Mucosa of stomach (tissue), 1 donor: ENCODE data around the gene SORT1.
A peak's percentile ranks its signal among the peaks of the same experiment; 100 is the strongest.
"Not testable (repeated sequence)": the region's sequence is repeated elsewhere in the genome, so short reads cannot be mapped to it uniquely, and the experiment has no call there.

Experiments
- H3K27me3 ChIP-seq: one replicate; pipeline ENCODE4 v1.7.0; 2013; ENCODE audit warnings: mild to moderate bottlenecking, low read length; ENCODE audit not compliant: control insufficient read depth, insufficient read depth
- H3K36me3 ChIP-seq: one replicate; pipeline ENCODE4 v1.7.0; 2013; ENCODE audit warnings: low read length; ENCODE audit not compliant: control insufficient read depth, insufficient read depth
- H3K4me1 ChIP-seq: one replicate; pipeline ENCODE4 v1.7.0; 2013; ENCODE audit warnings: mild to moderate bottlenecking, low read length; ENCODE audit not compliant: control insufficient read depth, insufficient read depth
- H3K4me3 ChIP-seq: one replicate; pipeline ENCODE4 v1.7.0; 2013; ENCODE audit warnings: low read length
- H3K9ac ChIP-seq: one replicate; pipeline ENCODE4 v1.7.0; 2013; ENCODE audit warnings: mild to moderate bottlenecking, low read length, moderate library complexity
- H3K9me3 ChIP-seq: one replicate; pipeline ENCODE4 v1.7.0; 2013; ENCODE audit warnings: mild to moderate bottlenecking, low read length, moderate library complexity; ENCODE audit not compliant: control insufficient read depth
- donor health status: Pancreatic carcinoma.

SORT1 gene

GRCh38 chr1:109395602-109396512 lies 1.9 kb downstream of the SORT1 start:
- peak overlapping the region; percentile 64 for H3K9ac ChIP-seq
- no peaks in the 10 kb centered on the region for H3K36me3 ChIP-seq
- no peaks in the 10 kb centered on the region for H3K9me3 ChIP-seq
- H3K27me3 ChIP-seq: no peaks in the 10 kb centered on the region
- H3K4me3 ChIP-seq: no peak overlapping the region
- peaks cover 56% of the 10 kb centered on the region for H3K4me1 ChIP-seq

GRCh38 chr1:109395282-109395599 lies 2.5 kb downstream of the SORT1 start:
- H3K9ac ChIP-seq: not testable (repeated sequence)

GRCh38 chr1:109394591-109395281 lies 3.0 kb downstream of the SORT1 start:
- Histone ChIP-seq H3K36me3 (no peaks in the 10 kb centered on the region), H3K9ac (no peak overlapping the region), H3K4me1 (peaks cover 58% of the 10 kb centered on the region), H3K9me3 (no peaks in the 10 kb centered on the region), H3K27me3 (no peaks in the 10 kb centered on the region), H3K4me3 (no peak overlapping the region)

More at GRCh38 chr1:109395282-109395599, 2.5 kb downstream of the SORT1 start:
- H3K27me3 ChIP-seq, H3K36me3 ChIP-seq, H3K9me3 ChIP-seq, H3K4me3 ChIP-seq: not testable (repeated sequence)
- H3K4me1 ChIP-seq: peaks cover 58% of the 10 kb centered on the region

GRCh38 chr1:109393617-109394233 lies 4.0 kb downstream of the SORT1 start:
- Histone ChIP-seq H3K27me3 (no peaks in the 10 kb centered on the region), H3K9ac (peak overlapping the region; percentile 42), H3K9me3 (no peaks in the 10 kb centered on the region), H3K4me3 (no peak overlapping the region), H3K4me1 (peaks cover 56% of the 10 kb centered on the region), H3K36me3 (no peaks in the 10 kb centered on the region)

GRCh38 chr1:109392788-109393616 lies 4.7 kb downstream of the SORT1 start:
- Histone ChIP-seq H3K9me3 (no peaks in the 10 kb centered on the region), H3K4me1 (peaks cover 50% of the 10 kb centered on the region), H3K9ac (peak overlapping the region; percentile 42), H3K27me3 (no peaks in the 10 kb centered on the region), H3K4me3 (no peak overlapping the region), H3K36me3 (no peaks in the 10 kb centered on the region)

GRCh38 chr1:109392037-109392787 lies 5.5 kb downstream of the SORT1 start:
- peaks cover 50% of the 10 kb centered on the region for H3K4me1 ChIP-seq
- peak overlapping the region; percentile 42 for H3K9ac ChIP-seq
- H3K4me3 ChIP-seq: no peak overlapping the region
- no peaks in the 10 kb centered on the region for H3K36me3 ChIP-seq
- no peaks in the 10 kb centered on the region for H3K27me3 ChIP-seq
- H3K9me3 ChIP-seq: no peaks in the 10 kb centered on the region

- no peaks in the 10 kb centered on the region for H3K27me3 ChIP-seq
- no peaks in the 10 kb centered on the region for H3K9me3 ChIP-seq
- no peak overlapping the region for H3K4me3 ChIP-seq
- H3K36me3 ChIP-seq: no peaks in the 10 kb centered on the region
- peaks cover 47% of the 10 kb centered on the region for H3K4me1 ChIP-seq
- no peak overlapping the region for H3K9ac ChIP-seq
These were observed 6.1 kb downstream of the SORT1 start for GRCh38 chr1:109391626-109392025.

GRCh38 chr1:109391157-109391556 lies 6.6 kb downstream of the SORT1 start:
- no peaks in the 10 kb centered on the region for H3K36me3 ChIP-seq
- H3K4me1 ChIP-seq: peaks cover 42% of the 10 kb centered on the region
- H3K9ac ChIP-seq: no peak overlapping the region
- H3K27me3 ChIP-seq: no peaks in the 10 kb centered on the region
- H3K4me3 ChIP-seq: no peak overlapping the region
- H3K9me3 ChIP-seq: no peaks in the 10 kb centered on the region

- H3K9me3 ChIP-seq: no peaks in the 10 kb centered on the region
- H3K4me3 ChIP-seq: no peak overlapping the region
- H3K27me3 ChIP-seq: no peaks in the 10 kb centered on the region
- H3K4me1 ChIP-seq: peaks cover 33% of the 10 kb centered on the region
- H3K36me3 ChIP-seq: no peaks in the 10 kb centered on the region
- no peak overlapping the region for H3K9ac ChIP-seq
These were observed 7.9 kb downstream of the SORT1 start for GRCh38 chr1:109389638-109390341.

GRCh38 chr1:109388884-109389637 lies 8.7 kb downstream of the SORT1 start:
- no peaks in the 10 kb centered on the region for H3K36me3 ChIP-seq
- no peaks in the 10 kb centered on the region for H3K9me3 ChIP-seq
- H3K9ac ChIP-seq: no peak overlapping the region
- H3K27me3 ChIP-seq: no peaks in the 10 kb centered on the region
- no peak overlapping the region for H3K4me3 ChIP-seq
- H3K4me1 ChIP-seq: peaks cover 33% of the 10 kb centered on the region
